Non-pigmented ciliary epithelial cell (primary cell): ENCODE data around the gene GSDME.

ENCODE experiments used
- DNase-seq: peaks from one replicate; pipeline ENCODE4 v3.0.0-alpha.2; 2010; ENCODE audit warnings: low read depth

Gene GSDME

GRCh38 chr7:24653316-24654085, 103.8 kb downstream of the GSDME start:
- DNase-seq = no peak

DNA sequence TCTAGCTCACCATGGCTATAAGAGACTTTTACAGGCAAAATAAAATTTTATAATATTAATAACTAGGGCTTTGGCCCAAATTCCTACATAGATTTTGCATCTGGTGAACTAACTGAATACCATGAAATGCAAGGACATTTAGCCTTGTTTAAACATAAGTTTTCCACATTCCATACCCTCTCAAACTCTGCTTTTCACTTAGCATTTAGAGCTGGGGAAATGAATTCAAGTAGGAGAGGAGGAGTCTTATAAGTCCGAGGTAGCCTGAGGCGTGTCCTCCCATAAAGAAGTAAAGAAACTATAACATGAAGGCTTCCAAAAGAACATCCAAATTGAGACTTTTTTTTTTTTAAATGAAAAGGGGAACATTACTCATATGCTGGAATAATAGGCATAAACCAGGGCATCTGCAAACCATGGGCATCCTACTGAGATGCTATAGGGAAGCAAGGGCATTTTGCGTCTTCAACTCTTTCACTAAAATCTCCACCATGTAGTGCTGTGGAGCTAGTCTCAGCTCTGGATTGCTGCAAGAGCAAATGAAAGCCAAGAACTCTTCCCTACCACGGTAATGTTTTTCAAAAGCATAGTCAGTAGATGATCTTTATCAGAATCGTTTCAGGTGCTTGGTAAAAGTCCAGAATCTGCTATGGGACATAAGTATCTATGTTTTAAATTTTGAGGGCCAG, 104.9 kb downstream of the GSDME start:
- no peak for DNase-seq
